ENCODE measurements around the gene CCSER2.

GRCh38 chr10:84530724-84531325 is 202.4 kb downstream of the CCSER2 start:
- TF ChIP-seq, protein P1, sequence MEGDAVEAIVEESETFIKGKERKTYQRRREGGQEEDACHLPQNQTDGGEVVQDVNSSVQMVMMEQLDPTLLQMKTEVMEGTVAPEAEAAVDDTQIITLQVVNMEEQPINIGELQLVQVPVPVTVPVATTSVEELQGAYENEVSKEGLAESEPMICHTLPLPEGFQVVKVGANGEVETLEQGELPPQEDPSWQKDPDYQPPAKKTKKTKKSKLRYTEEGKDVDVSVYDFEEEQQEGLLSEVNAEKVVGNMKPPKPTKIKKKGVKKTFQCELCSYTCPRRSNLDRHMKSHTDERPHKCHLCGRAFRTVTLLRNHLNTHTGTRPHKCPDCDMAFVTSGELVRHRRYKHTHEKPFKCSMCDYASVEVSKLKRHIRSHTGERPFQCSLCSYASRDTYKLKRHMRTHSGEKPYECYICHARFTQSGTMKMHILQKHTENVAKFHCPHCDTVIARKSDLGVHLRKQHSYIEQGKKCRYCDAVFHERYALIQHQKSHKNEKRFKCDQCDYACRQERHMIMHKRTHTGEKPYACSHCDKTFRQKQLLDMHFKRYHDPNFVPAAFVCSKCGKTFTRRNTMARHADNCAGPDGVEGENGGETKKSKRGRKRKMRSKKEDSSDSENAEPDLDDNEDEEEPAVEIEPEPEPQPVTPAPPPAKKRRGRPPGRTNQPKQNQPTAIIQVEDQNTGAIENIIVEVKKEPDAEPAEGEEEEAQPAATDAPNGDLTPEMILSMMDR (conservative IDR thresholded peaks at IDR 0.05; ENCODE audit: low read depth, low read length) = no peak
- TF ChIP-seq EZH2 (IDR thresholded peaks at IDR 0.05; ENCODE audit: borderline replicate concordance, low read depth, low read length, poor library complexity, severe bottlenecking) = no peak

All from A673 (cell line).